DOHH2 (cell line): ENCODE data around the gene SCARB2.

Source experiments
- CTCF ChIP-seq: fragments of 200-600 bp; sonication (generic); IDR thresholded peaks from one replicate; pipeline ENCODE4 v1.5.1; 2014; ENCODE audit warnings: antibody characterized with exemption, mild to moderate bottlenecking, low read depth, low read length; ENCODE audit not compliant: poor library complexity, severe bottlenecking
- EZH2phosphoT487 ChIP-seq: fragments of 200-600 bp; sonication (generic); IDR thresholded peaks from 2 replicates; pipeline ENCODE4 v1.6.1; 2017; ENCODE audit warnings: borderline replicate concordance, mild to moderate bottlenecking, antibody characterized with exemption, low read length, moderate library complexity, mixed read lengths

GRCh38 chr4:76246852-76247251 lies 33.2 kb upstream of the SCARB2 start:
- no peak for TF ChIP-seq CTCF
- no peak for TF ChIP-seq EZH2phosphoT487
